Heart left ventricle (tissue), 16 donors: Measurements from ENCODE around the gene P2RX7. TPM values are rescaled to one million over a fixed set of nuclear protein-coding genes. Genes with fewer than 3 reads are reported as not detected.
A peak's percentile ranks its signal among the peaks of the same experiment; 100 is the strongest.
"Not testable (repeated sequence)": the region's sequence is repeated elsewhere in the genome, so short reads cannot be mapped to it uniquely, and the experiment has no call there.

ENCODE experiments used
- ATAC-seq, 4 donors: fragments of 200-7000 bp; cut with Tn5 transposase; one replicate each; pipeline ENCODE4 v1.9.1; 2020 to 2022; ENCODE audit warnings: moderate library complexity in 4 of 4, mild to moderate bottlenecking in 3 of 4, moderate number of reproducible peaks in 1 of 4
- DNase-seq, 5 donors: peaks; one replicate each; pipeline ENCODE4 v3.0.0-alpha.2; 2020
- H3K27ac ChIP-seq, 12 donors: fragments of 200-600 bp; sonication (generic) in 4 of 12; one replicate each; pipeline versions ENCODE4 v1.5.0 to v1.8.0; 2016 to 2022; ENCODE audit warnings: mild to moderate bottlenecking in 2 of 12
- H3K27me3 ChIP-seq, 9 donors: fragments of 200-600 bp; sonication (generic) in 2 of 9; one replicate each; pipeline versions ENCODE4 v1.5.1 to v1.8.0; 2016 to 2022; ENCODE audit warnings: mild to moderate bottlenecking in 3 of 9
- H3K36me3 ChIP-seq, 9 donors: fragments of 200-600 bp; sonication (generic) in 2 of 9; one replicate each; pipeline versions ENCODE4 v1.5.0 to v1.8.0; 2018 to 2022; ENCODE audit warnings: mild to moderate bottlenecking in 2 of 9
- H3K4me1 ChIP-seq, 12 donors: fragments of 200-600 bp; sonication (generic) in 4 of 12; one replicate each; pipeline versions ENCODE4 v1.5.0 to v1.8.0; 2016 to 2022; ENCODE audit warnings: mild to moderate bottlenecking in 3 of 12
- H3K4me3 ChIP-seq, 12 donors: fragments of 200-600 bp; sonication (generic) in 4 of 12; one replicate each; pipeline versions ENCODE4 v1.5.0 to v1.8.0; 2017 to 2022; ENCODE audit warnings: mild to moderate bottlenecking in 9 of 12, moderate library complexity in 4 of 12
- H3K9me3 ChIP-seq, 12 donors: fragments of 200-600 bp; sonication (generic) in 4 of 12; one replicate each; pipeline versions ENCODE4 v1.5.0 to v1.8.0; 2016 to 2022; ENCODE audit warnings: mild to moderate bottlenecking in 1 of 12
- POLR2A ChIP-seq, 2 donors: fragments of 450-650 bp; IDR thresholded peaks; one replicate each; pipeline ENCODE4 v1.6.1; 2017; ENCODE audit warnings: antibody characterized with exemption in 2 of 2, mild to moderate bottlenecking in 2 of 2, moderate library complexity in 2 of 2
- WGBS, 4 donors: extraction: QIAGEN DNeasy Blood & Tissue Kit in 2 of 4; methylation state at CpG; one replicate each; pipeline versions ENCODE4 v1.1.5 to v1.1.7; 2013 to 2018; 5-methylcytosine and 5-hydroxymethylcytosine counted together
- intact Hi-C, 10 donors: fragments of 100-400 bp; cut with DNase I; formaldehyde crosslinking; loops; one replicate each; pipeline versions ENCODE4 v1.11.1 to v1.14.2; 2022
- polyA plus RNA-seq, 2 donors: library from polyadenylated mRNA; stranded (reverse); fragments of 200-250 nt; gene quantifications; one replicate each; pipeline ENCODE4 v1.2.3, GENCODE V29; 2013
- total RNA-seq, 9 donors: library from RNA; depleted of rRNA in 2 of 9; stranded (reverse); fragments of >200 nt in 2 of 9; fragmentation: NEBNext Ultra II Directional in 3 of 9; extraction: Animal tissue kit (Norgen Biotek cat#: 25700) in 3 of 9; gene quantifications; one replicate each; pipeline versions ENCODE4 v1.1.0 to v1.2.4, GENCODE V29; 2016 to 2023
- TF ChIP-seq, protein P1 (sequence below), 12 donors: fragments of 200-600 bp; sonication (generic) in 4 of 12; IDR thresholded peaks; one replicate each; pipeline versions ENCODE4 v1.5.0 to v1.8.0; 2018 to 2022; ENCODE audit warnings: antibody characterized with exemption in 12 of 12, mild to moderate bottlenecking in 5 of 12
- donor health status: ischemic (EF 13 %, LVEDD 7.1; RV severe dilation, severe dysfunction).
- donor health status: healthy with polysubstance abuse.
- donor health status: DM: no; HTN: yes; CAD: no.
- donor health status: DM: no; HTN: no; CAD: no.
- donor health status: ischemic (EF 25% LVEDD 6.9; RV normal size, moderate dysfunction).
- donor health status: ischemic (EF 25% LVEDD 5.7; RV mildly dilated, moderate dysfunction).
- donor health status: healthy.
- donor health status: DM: yes; HTN: yes; CAD: no.
- donor health status: ischemic (EF 35%, LVEDD 5.7; RV mildly dilated, moderate dysfunction).
- donor health status: nonischemic (EF 11% LVEDD 7.7; RV severe dilation, severe dysfunction).
- donor health status: DM: yes; HTN: yes; CAD: no.
- donor health status: PGD.
- donor health status: ischemic (EF 29% LVEDD 5.4; RV normal size, mild dysfunction).
- donor health status: nonischemic (EF 23%, LVEDD 6.1; RV moderate dilation, normal function).

The P2RX7 gene
- total and polyA plus RNA-seq, 11 donors = 0.39 to 12.0 (median 1.8) TPM

DNA sequence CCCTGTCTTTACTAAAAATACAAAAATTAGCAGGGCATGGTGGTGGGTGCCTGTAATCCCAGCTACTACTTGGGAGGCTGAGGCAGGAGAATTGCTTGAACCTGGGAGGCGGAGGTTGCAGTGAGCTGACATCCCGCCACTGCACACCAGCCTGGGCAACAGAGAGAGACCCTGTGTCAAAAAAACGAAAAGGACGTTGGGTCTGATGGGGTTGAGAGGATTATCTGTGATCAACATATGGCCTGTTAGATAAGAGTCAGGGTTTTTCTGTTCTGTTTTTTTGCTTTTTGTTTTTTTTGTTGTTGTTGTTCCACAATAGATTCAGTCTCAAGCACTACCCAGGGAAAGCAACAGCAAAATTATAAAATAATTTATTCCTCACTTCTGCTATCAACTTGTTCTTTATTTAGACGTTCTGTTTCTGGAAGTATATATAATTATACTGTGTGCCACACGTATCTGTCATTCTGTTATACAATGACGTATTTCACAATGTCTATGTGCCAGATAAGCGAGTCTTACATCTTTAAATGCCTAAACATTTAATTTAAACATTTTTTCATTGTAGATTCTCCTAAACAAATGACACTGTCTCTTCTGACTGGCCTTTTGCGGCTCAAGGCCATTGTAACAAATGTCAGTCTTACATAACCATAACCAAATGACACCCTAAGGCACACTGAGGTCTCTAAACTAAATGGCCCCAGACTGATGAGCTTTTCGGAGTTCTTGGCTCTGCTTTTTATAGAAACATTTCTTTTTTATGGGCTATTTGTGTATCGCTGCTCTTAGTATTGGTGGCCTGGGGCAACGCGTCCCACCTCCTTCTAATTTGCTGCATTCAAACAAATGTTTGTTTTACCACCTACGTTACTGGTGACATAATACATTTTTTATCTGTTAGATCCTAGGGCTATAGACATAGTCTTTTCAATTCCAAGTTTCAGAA, 70.0 kb downstream of the P2RX7 start:
- Histone ChIP-seq H3K27me3 (no peaks in the 10 kb centered on the region), H3K9me3 (no peaks in the 10 kb centered on the region), H3K4me3 (no peak overlapping the region), H3K4me1 (peaks cover 0 to 8% (median 0%) of the 10 kb centered on the region in 12 donors), H3K27ac (peak overlapping the region in 2 of 12 donors; percentile 5 to 6), H3K36me3 (no peaks in the 10 kb centered on the region)
- no peak for DNase-seq
- intact Hi-C loops = loop anchor here in 2 of 10 donors (10.0 kb wide), 2 partner anchors 68 to 78 kb away; partner anchors contain the start of gene P2RX7 (in 1 of the 2)
- no peak for TF ChIP-seq POLR2A (IDR thresholded peaks at IDR 0.05)
- TF ChIP-seq, protein P1, sequence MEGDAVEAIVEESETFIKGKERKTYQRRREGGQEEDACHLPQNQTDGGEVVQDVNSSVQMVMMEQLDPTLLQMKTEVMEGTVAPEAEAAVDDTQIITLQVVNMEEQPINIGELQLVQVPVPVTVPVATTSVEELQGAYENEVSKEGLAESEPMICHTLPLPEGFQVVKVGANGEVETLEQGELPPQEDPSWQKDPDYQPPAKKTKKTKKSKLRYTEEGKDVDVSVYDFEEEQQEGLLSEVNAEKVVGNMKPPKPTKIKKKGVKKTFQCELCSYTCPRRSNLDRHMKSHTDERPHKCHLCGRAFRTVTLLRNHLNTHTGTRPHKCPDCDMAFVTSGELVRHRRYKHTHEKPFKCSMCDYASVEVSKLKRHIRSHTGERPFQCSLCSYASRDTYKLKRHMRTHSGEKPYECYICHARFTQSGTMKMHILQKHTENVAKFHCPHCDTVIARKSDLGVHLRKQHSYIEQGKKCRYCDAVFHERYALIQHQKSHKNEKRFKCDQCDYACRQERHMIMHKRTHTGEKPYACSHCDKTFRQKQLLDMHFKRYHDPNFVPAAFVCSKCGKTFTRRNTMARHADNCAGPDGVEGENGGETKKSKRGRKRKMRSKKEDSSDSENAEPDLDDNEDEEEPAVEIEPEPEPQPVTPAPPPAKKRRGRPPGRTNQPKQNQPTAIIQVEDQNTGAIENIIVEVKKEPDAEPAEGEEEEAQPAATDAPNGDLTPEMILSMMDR (IDR thresholded peaks at IDR 0.05) = no peak
- peak in 2 of 4 donors; percentile 51 to 62 for ATAC-seq
- 59 to 64% (median 62%) methylated on average over 14 of the region's 14 CpGs for WGBS, 4 donors

DNA sequence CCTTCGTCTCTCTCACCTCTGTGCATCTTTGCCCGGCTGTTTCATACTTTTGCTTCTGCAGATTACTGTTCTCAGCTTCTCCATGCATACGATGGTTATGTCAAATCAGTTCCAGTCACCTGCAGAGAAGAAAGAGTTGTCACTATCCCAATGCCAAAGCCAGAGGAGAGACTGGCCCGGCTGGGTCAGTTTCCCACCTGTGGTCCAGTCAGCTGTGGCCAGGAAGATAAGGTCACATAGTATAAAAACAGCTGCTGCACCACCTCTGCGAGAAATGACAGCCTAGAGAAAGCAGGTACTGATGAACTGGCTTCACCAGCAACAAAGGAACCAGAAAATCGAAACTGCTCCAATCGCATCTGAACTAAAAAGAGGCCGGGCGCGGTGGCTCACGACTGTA, 70.8 kb downstream of the P2RX7 start:
- TF ChIP-seq, protein P1 (IDR thresholded peaks at IDR 0.05) = no peak
- TF ChIP-seq POLR2A (IDR thresholded peaks at IDR 0.05) = no peak
- Histone ChIP-seq H3K4me1 (peaks cover 0 to 7% (median 0%) of the 10 kb centered on the region in 12 donors), H3K36me3 (no peaks in the 10 kb centered on the region), H3K9me3 (no peaks in the 10 kb centered on the region), H3K27me3 (no peaks in the 10 kb centered on the region), H3K27ac (no peak overlapping the region), H3K4me3 (no peak overlapping the region)
- ATAC-seq (no peak), DNase-seq (no peak)
- intact Hi-C loops = loop anchor here in 2 of 10 donors (10.0 kb wide), 2 partner anchors 69 to 79 kb away; partner anchors contain the start of gene P2RX7 (in 1 of the 2)
- WGBS, 4 donors = 80 to 86% (median 85%) methylated on average over 11 of the region's 11 CpGs

DNA sequence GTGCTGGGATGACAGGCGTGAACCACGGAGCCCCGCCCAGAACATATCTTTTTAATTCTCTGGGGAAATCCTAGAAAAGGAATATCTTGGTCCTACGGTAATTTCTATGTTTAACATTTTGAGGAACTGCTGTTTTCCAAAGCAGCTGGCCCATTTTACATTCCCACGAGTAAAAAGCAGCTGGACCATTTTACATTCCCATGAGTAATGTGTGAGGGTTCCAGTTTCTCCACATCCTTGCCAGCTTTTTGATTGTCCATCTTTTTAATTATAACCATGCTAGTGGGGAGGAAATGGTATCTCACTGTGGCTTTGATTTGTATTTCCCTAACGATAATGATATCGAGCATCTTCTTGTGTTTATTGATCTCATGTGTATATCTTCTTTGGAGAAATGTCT, 72.8 kb downstream of the P2RX7 start:
- no peak for ATAC-seq

DNA sequence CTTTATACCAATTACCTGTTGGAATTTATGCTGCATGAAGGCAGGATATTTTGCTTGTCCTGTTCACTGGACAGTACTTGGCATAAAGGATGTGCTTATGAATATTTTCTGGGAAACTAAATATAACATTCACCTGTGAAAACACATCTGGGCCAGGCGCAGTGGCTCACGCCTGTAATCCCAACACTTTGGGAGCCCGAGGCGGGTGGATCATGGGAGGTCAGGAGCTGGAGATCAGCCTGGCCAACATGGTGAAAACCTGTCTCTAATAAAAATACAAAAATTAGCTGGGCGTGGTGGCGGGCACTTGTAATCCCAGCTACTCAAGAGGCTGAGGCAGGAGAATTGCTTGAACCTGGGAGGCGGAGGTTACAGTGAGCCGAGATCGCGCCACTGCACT, 75.9 kb downstream of the P2RX7 start:
- not testable (repeated sequence) for ATAC-seq, H3K36me3 ChIP-seq, H3K27me3 ChIP-seq, H3K4me3 ChIP-seq, H3K9me3 ChIP-seq, H3K27ac ChIP-seq
- DNase-seq = peak in 1 of 5 donors; percentile 37
- intact Hi-C loops = loop anchor here in 2 of 10 donors (10.0 kb wide), 2 partner anchors 74 to 84 kb away; partner anchors contain the start of gene P2RX7 (in 1 of the 2)
- WGBS, 4 donors = 93 to 95% (median 95%) methylated on average over 10 of the region's 10 CpGs
- peaks cover 0 to 38% (median 5%) of the 10 kb centered on the region in 12 donors for H3K4me1 ChIP-seq

More for the DNA sequence above, 72.8 kb downstream of the P2RX7 start:
- 63 to 78% (median 72%) methylated on average over 7 of the region's 7 CpGs for WGBS, 4 donors
- TF ChIP-seq, protein P1 (IDR thresholded peaks at IDR 0.05) = no peak
- TF ChIP-seq POLR2A (IDR thresholded peaks at IDR 0.05) = no peak
- intact Hi-C loops = loop anchor here in 2 of 10 donors (10.0 kb wide), 2 partner anchors 71 to 81 kb away; partner anchors contain the start of gene P2RX7 (in 1 of the 2)
- peaks cover 0 to 14% (median 1%) of the 10 kb centered on the region in 12 donors for H3K4me1 ChIP-seq
- H3K9me3 ChIP-seq = no peaks in the 10 kb centered on the region
- no peaks in the 10 kb centered on the region for H3K36me3 ChIP-seq
- no peak overlapping the region for H3K4me3 ChIP-seq
- DNase-seq = no peak
- no peak overlapping the region for H3K27ac ChIP-seq
- H3K27me3 ChIP-seq = no peaks in the 10 kb centered on the region
